ENCODE data around the gene ACE2. TPM values are rescaled to one million over a fixed set of nuclear protein-coding genes. Genes with fewer than 3 reads are reported as not detected.

The ACE2 gene
- total RNA-seq, 4 donors from 2014 or later: 2.5 to 457 (median 180) TPM

DNA sequence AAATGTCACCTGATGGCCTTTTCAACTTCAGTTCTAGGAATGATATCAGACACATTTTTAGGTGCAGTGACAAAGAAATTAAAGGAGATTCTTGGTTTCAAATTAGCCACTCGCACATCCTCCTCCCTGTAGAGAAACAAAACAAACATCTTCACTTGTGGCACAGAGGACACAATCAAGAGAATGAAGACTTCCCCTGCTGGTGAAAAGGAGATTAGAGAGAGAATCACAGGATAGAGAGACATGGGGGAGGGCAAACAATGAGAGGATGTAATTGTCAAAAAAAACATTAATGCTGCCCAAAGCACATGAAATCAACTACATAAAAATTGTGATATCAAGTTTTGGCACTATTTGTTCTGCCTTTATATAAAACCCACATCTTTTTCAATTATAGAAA, 34.5 kb downstream of the ACE2 start:
- H3K9me3 ChIP-seq: no peaks in the 10 kb centered on the region
- H3K36me3 ChIP-seq: no peaks in the 10 kb centered on the region
- no peaks in the 10 kb centered on the region for H3K4me1 ChIP-seq
- no peak overlapping the region for H3K27ac ChIP-seq
- TF ChIP-seq, protein P1, sequence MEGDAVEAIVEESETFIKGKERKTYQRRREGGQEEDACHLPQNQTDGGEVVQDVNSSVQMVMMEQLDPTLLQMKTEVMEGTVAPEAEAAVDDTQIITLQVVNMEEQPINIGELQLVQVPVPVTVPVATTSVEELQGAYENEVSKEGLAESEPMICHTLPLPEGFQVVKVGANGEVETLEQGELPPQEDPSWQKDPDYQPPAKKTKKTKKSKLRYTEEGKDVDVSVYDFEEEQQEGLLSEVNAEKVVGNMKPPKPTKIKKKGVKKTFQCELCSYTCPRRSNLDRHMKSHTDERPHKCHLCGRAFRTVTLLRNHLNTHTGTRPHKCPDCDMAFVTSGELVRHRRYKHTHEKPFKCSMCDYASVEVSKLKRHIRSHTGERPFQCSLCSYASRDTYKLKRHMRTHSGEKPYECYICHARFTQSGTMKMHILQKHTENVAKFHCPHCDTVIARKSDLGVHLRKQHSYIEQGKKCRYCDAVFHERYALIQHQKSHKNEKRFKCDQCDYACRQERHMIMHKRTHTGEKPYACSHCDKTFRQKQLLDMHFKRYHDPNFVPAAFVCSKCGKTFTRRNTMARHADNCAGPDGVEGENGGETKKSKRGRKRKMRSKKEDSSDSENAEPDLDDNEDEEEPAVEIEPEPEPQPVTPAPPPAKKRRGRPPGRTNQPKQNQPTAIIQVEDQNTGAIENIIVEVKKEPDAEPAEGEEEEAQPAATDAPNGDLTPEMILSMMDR (IDR thresholded peaks at IDR 0.05): no peak
- no peak for TF ChIP-seq POLR2A (IDR thresholded peaks at IDR 0.05)
- no peaks in the 10 kb centered on the region for H3K27me3 ChIP-seq
- no peak for DNase-seq
- H3K4me3 ChIP-seq: no peak overlapping the region

- peak in 2 of 3 donors; percentile 57 to 69 for DNase-seq
- no peaks in the 10 kb centered on the region for H3K27me3 ChIP-seq
- H3K4me1 ChIP-seq: no peaks in the 10 kb centered on the region
- no peak overlapping the region for H3K4me3 ChIP-seq
- TF ChIP-seq POLR2A (IDR thresholded peaks at IDR 0.05): no peak
- TF ChIP-seq, protein P1 (IDR thresholded peaks at IDR 0.05): peak in 4 of 6 experiments; percentile 18 to 63 (median 55)
- H3K36me3 ChIP-seq: no peaks in the 10 kb centered on the region
- peak overlapping the region in 1 of 4 donors; percentile 25 for H3K27ac ChIP-seq
- H3K9me3 ChIP-seq: no peaks in the 10 kb centered on the region
Measured at GRCh38 chrX:15564981-15565579, 35.7 kb downstream of the ACE2 start.

DNA sequence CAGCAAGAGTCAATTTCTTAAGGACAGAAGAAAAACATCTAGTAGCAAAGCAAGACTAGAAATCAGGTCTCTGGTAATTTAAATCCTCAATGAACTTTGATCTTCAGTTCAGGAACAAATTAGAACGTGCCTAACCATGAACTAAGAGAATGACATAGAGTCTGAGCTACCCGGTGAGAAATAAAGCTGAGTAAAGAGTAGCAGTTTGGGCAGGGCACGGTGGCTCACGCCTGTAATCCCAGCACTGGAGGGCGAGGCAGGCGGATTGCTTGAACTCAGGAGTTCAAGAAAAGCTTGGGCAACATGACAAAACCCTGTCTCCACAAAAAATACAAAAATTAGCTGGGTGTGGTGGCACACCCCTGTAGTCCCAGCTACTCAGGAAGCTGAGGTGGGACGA, 37.7 kb downstream of the ACE2 start:
- Histone ChIP-seq H3K4me3 (no peak overlapping the region), H3K4me1 (no peaks in the 10 kb centered on the region), H3K9me3 (no peaks in the 10 kb centered on the region), H3K36me3 (no peaks in the 10 kb centered on the region), H3K27me3 (no peaks in the 10 kb centered on the region), H3K27ac (peak overlapping the region in 1 of 4 donors; percentile 3)
- DNase-seq: no peak
- TF ChIP-seq POLR2A (IDR thresholded peaks at IDR 0.05): no peak
- TF ChIP-seq, protein P1 (IDR thresholded peaks at IDR 0.05): no peak

- H3K27me3 ChIP-seq: no peaks in the 10 kb centered on the region
- no peaks in the 10 kb centered on the region for H3K9me3 ChIP-seq
- DNase-seq: no peak
- H3K4me1 ChIP-seq: no peaks in the 10 kb centered on the region
- no peak overlapping the region for H3K27ac ChIP-seq
- TF ChIP-seq, protein P1 (IDR thresholded peaks at IDR 0.05): no peak
- TF ChIP-seq POLR2A (IDR thresholded peaks at IDR 0.05): no peak
- H3K36me3 ChIP-seq: no peaks in the 10 kb centered on the region
- H3K4me3 ChIP-seq: no peak overlapping the region
Measured at GRCh38 chrX:15560924-15561323, 39.8 kb downstream of the ACE2 start.

GRCh38 chrX:15559227-15559626, 41.5 kb downstream of the ACE2 start:
- Histone ChIP-seq H3K27me3 (no peaks in the 10 kb centered on the region), H3K36me3 (no peaks in the 10 kb centered on the region), H3K4me3 (no peak overlapping the region), H3K4me1 (no peaks in the 10 kb centered on the region), H3K9me3 (no peaks in the 10 kb centered on the region), H3K27ac (no peak overlapping the region)
- no peak for DNase-seq
- TF ChIP-seq, protein P1 (IDR thresholded peaks at IDR 0.05): no peak
- no peak for TF ChIP-seq POLR2A (IDR thresholded peaks at IDR 0.05)
